CD4-positive, alpha-beta T cell treated with Interleukin-12 subunit alpha and Interleukin-12 subunit beta, for 1 hour (primary cell): ENCODE measurements around the gene CCNYL1.
"Not testable (repeated sequence)": the region's sequence is repeated elsewhere in the genome, so short reads cannot be mapped to it uniquely, and the experiment has no call there.

Experiments
- DNase-seq: peaks from one replicate; pipeline ENCODE4 v3.0.0-alpha.2; 2020

CCNYL1 gene

GRCh38 chr2:207698301-207698700 is 13.1 kb upstream of the CCNYL1 start:
- DNase-seq: no peak

- no peak for DNase-seq
These were observed 7.4 kb upstream of the CCNYL1 start for GRCh38 chr2:207704078-207704477.

GRCh38 chr2:207704671-207705070 is 6.8 kb upstream of the CCNYL1 start:
- DNase-seq: no peak

GRCh38 chr2:207706936-207707860 is 4.2 kb upstream of the CCNYL1 start:
- no peak for DNase-seq

GRCh38 chr2:207711750-207712530 is 500 bp downstream of the CCNYL1 start:
- DNase-seq: peak; percentile 52

GRCh38 chr2:207716056-207716455 is 4.6 kb downstream of the CCNYL1 start:
- DNase-seq: no peak

GRCh38 chr2:207718521-207718920 is 7.1 kb downstream of the CCNYL1 start:
- no peak for DNase-seq

- DNase-seq: no peak
These were observed 7.6 kb downstream of the CCNYL1 start for GRCh38 chr2:207719008-207719407.

GRCh38 chr2:207719655-207720054 is 8.2 kb downstream of the CCNYL1 start:
- DNase-seq: not testable (repeated sequence)

GRCh38 chr2:207720517-207721187 is 9.2 kb downstream of the CCNYL1 start:
- DNase-seq: no peak

GRCh38 chr2:207722773-207723424 is 11.5 kb downstream of the CCNYL1 start:
- no peak for DNase-seq

GRCh38 chr2:207723425-207723787 is 12.0 kb downstream of the CCNYL1 start:
- DNase-seq: not testable (repeated sequence)

GRCh38 chr2:207724113-207724512 is 12.7 kb downstream of the CCNYL1 start:
- no peak for DNase-seq

GRCh38 chr2:207725873-207726578 is 14.6 kb downstream of the CCNYL1 start:
- peak; percentile 20 for DNase-seq

- no peak for DNase-seq
These were observed 15.8 kb downstream of the CCNYL1 start for GRCh38 chr2:207727261-207727660.

GRCh38 chr2:207729465-207729998 is 18.1 kb downstream of the CCNYL1 start:
- DNase-seq: no peak

GRCh38 chr2:207731138-207731537 is 19.7 kb downstream of the CCNYL1 start:
- no peak for DNase-seq

GRCh38 chr2:207733597-207734240 is 22.3 kb downstream of the CCNYL1 start:
- DNase-seq: no peak

- DNase-seq: peak; percentile 5
These were observed 22.8 kb downstream of the CCNYL1 start for GRCh38 chr2:207734264-207734635.

GRCh38 chr2:207734636-207735512 is 23.4 kb downstream of the CCNYL1 start:
- no peak for DNase-seq
